H9 (cell line): ENCODE measurements around the gene C1QA. TPM values are rescaled to one million over a fixed set of nuclear protein-coding genes. Genes with fewer than 3 reads are reported as not detected.

Source experiments
- DNase-seq: peaks from one replicate; pipeline ENCODE4 v3.0.0-alpha.2; 2017
- H2AFZ ChIP-seq: one replicate; pipeline ENCODE4 v1.6.1; 2013; ENCODE audit warnings: mild to moderate bottlenecking, low read length, control low read depth, moderate library complexity
- H2AK5ac ChIP-seq: 2 replicates; pipeline ENCODE4 v1.6.1; 2013; ENCODE audit warnings: low read length, control low read depth, mixed read lengths; ENCODE audit not compliant: insufficient read length
- H2BK120ac ChIP-seq: one replicate; pipeline ENCODE4 v1.6.1; 2013; ENCODE audit warnings: low read depth, mild to moderate bottlenecking, low read length, control low read depth, inconsistent platforms; ENCODE audit not compliant: poor library complexity, severe bottlenecking
- H2BK12ac ChIP-seq: 2 replicates; pipeline ENCODE4 v1.6.1; 2013; ENCODE audit warnings: low read length, control low read depth, mixed read lengths, low read depth; ENCODE audit not compliant: insufficient read length
- H2BK15ac ChIP-seq: 2 replicates; pipeline ENCODE4 v1.6.1; 2013; ENCODE audit warnings: low read depth, low read length, control low read depth
- H2BK20ac ChIP-seq: one replicate; pipeline ENCODE4 v1.6.1; 2013; ENCODE audit warnings: low read depth, mild to moderate bottlenecking, low read length, control low read depth, inconsistent platforms; ENCODE audit not compliant: poor library complexity, severe bottlenecking
- H2BK5ac ChIP-seq: 2 replicates; pipeline ENCODE4 v1.6.1; 2013; ENCODE audit warnings: low read length, control low read depth, mixed read lengths; ENCODE audit not compliant: insufficient read length
- H3K14ac ChIP-seq: 2 replicates; pipeline ENCODE4 v1.6.1; 2013; ENCODE audit warnings: low read length, control low read depth; ENCODE audit not compliant: insufficient read depth
- H3K18ac ChIP-seq: 2 replicates; pipeline ENCODE4 v1.6.1; 2013; ENCODE audit warnings: low read depth, mild to moderate bottlenecking, mixed read lengths, low read length, control low read depth; ENCODE audit not compliant: insufficient read length
- H3K23ac ChIP-seq: 2 replicates; pipeline ENCODE4 v1.6.1; 2013; ENCODE audit warnings: low read length, control low read depth, mixed read lengths, low read depth; ENCODE audit not compliant: insufficient read length
- H3K23me2 ChIP-seq: 2 replicates; pipeline ENCODE4 v1.6.1; 2013; ENCODE audit warnings: low read depth, mild to moderate bottlenecking, mixed read lengths, low read length, control low read depth; ENCODE audit not compliant: insufficient read length, poor library complexity, severe bottlenecking
- H3K27ac ChIP-seq: 2 replicates; pipeline ENCODE4 v1.5.1; 2013; ENCODE audit warnings: low read length, control low read depth, mixed read lengths, low read depth; ENCODE audit not compliant: insufficient read length
- H3K27me3 ChIP-seq: 2 replicates; pipeline ENCODE4 v1.6.1; 2013; ENCODE audit warnings: low read length, control low read depth, inconsistent platforms; ENCODE audit not compliant: insufficient read depth
- H3K4ac ChIP-seq: 2 replicates; pipeline ENCODE4 v1.6.1; 2013; ENCODE audit warnings: low read depth, mild to moderate bottlenecking, control low read depth, inconsistent platforms, low read length, moderate library complexity
- H3K4me1 ChIP-seq: 2 replicates; pipeline ENCODE4 v1.6.1; 2013; ENCODE audit warnings: low read length, control low read depth, inconsistent platforms; ENCODE audit not compliant: insufficient read depth
- H3K4me2 ChIP-seq: 2 replicates; pipeline ENCODE4 v1.6.1; 2013; ENCODE audit warnings: low read length, control low read depth, mixed read lengths; ENCODE audit not compliant: insufficient read length, insufficient read depth
- H3K56ac ChIP-seq: 2 replicates; pipeline ENCODE4 v1.6.1; 2013; ENCODE audit warnings: low read depth, mild to moderate bottlenecking, mixed read lengths, low read length, control low read depth; ENCODE audit not compliant: insufficient read length
- H3K79me1 ChIP-seq: 2 replicates; pipeline ENCODE4 v1.6.1; 2013; ENCODE audit warnings: low read depth, mild to moderate bottlenecking, moderate library complexity, low read length, control low read depth, inconsistent platforms; ENCODE audit not compliant: insufficient read depth, poor library complexity, severe bottlenecking
- H3K79me2 ChIP-seq: 2 replicates; pipeline ENCODE4 v1.6.1; 2013; ENCODE audit warnings: low read length, control low read depth, inconsistent platforms; ENCODE audit not compliant: insufficient read depth
- H3K9ac ChIP-seq: 2 replicates; pipeline ENCODE4 v1.6.1; 2013; ENCODE audit warnings: low read length, control low read depth, mixed read lengths; ENCODE audit not compliant: insufficient read length; ENCODE audit errors: extremely low read depth
- H3K9me3 ChIP-seq: one replicate; pipeline ENCODE4 v1.6.1; 2013; ENCODE audit warnings: low read depth, low read length, inconsistent platforms; ENCODE audit not compliant: control insufficient read depth
- H3T11ph ChIP-seq: one replicate; pipeline ENCODE4 v1.6.1; 2013; ENCODE audit warnings: mild to moderate bottlenecking, low read length, control low read depth, inconsistent platforms
- H4K20me1 ChIP-seq: one replicate; pipeline ENCODE4 v1.6.1; 2013; ENCODE audit not compliant: control insufficient read depth, insufficient read length, insufficient read depth
- H4K5ac ChIP-seq: 2 replicates; pipeline ENCODE4 v1.6.1; 2013; ENCODE audit warnings: low read depth, mild to moderate bottlenecking, mixed read lengths, low read length, control low read depth; ENCODE audit not compliant: insufficient read length
- H4K8ac ChIP-seq: replicated peaks from 2 replicates; pipeline ENCODE4 v1.6.1; 2013; ENCODE audit warnings: low read length, control low read depth, mixed read lengths, low read depth; ENCODE audit not compliant: insufficient read length
- H4K91ac ChIP-seq: 2 replicates; pipeline ENCODE4 v1.6.1; 2013; ENCODE audit warnings: low read depth, mild to moderate bottlenecking, moderate library complexity, mixed read lengths, low read length, control low read depth; ENCODE audit not compliant: insufficient read length
- H3K27ac Mint-ChIP-seq, 3 experiments: 2 replicates in 2 of 3; 3 replicates in 1 of 3; pipeline ENCODE4 v1.8.0; 2020 to 2021; ENCODE audit warnings: mixed read lengths in 3 of 3, mild to moderate bottlenecking in 1 of 3, moderate library complexity in 1 of 3
- H3K27me3 Mint-ChIP-seq: 2 replicates; pipeline ENCODE4 v1.8.0; 2021; ENCODE audit warnings: low read depth, mild to moderate bottlenecking, moderate library complexity, mixed read lengths
- H3K36me3 Mint-ChIP-seq, 3 experiments: 2 replicates in 2 of 3; 3 replicates in 1 of 3; pipeline ENCODE4 v1.8.0; 2020 to 2021; ENCODE audit warnings: low read depth in 3 of 3, mixed read lengths in 3 of 3; ENCODE audit not compliant: insufficient read depth in 1 of 3
- H3K4me1 Mint-ChIP-seq, 2 experiments: 2 replicates each; pipeline ENCODE4 v1.8.0; 2020; ENCODE audit warnings: mixed read lengths in 2 of 2
- H3K4me3 Mint-ChIP-seq, 2 experiments: 2 replicates in 1 of 2; 3 replicates in 1 of 2; pipeline ENCODE4 v1.8.0; 2020 to 2021; ENCODE audit warnings: mild to moderate bottlenecking in 2 of 2, mixed read lengths in 2 of 2, moderate library complexity in 1 of 2
- H3K9me3 Mint-ChIP-seq, 2 experiments: 2 replicates in 1 of 2; 3 replicates in 1 of 2; pipeline ENCODE4 v1.8.0; 2020; ENCODE audit warnings: mild to moderate bottlenecking in 2 of 2, mixed read lengths in 2 of 2, moderate library complexity in 1 of 2
- CTCF ChIP-seq: fragments of 200-600 bp; sonication (generic); conservative IDR thresholded peaks from 3 replicates; pipeline ENCODE4 v1.8.0; 2021; ENCODE audit warnings: antibody characterized with exemption, mild to moderate bottlenecking
- whole genome bisulfite sequencing: extraction: QIAGEN DNeasy Blood & Tissue Kit; methylation state at CpG from one replicate; pipeline ENCODE4 v1.1.7; 2013; ENCODE audit warnings: missing lambda C conversion rate, low lambda C conversion rate, mixed read lengths; ENCODE audit not compliant: insufficient read length; ENCODE audit errors: extremely low coverage; 5-methylcytosine and 5-hydroxymethylcytosine counted together
- total RNA-seq: library from RNA; stranded (reverse); gene quantifications from 2 replicates; pipeline ENCODE4 v1.2.1, GENCODE V29; 2021

C1QA gene
- total RNA-seq, 1 experiment from 2014 or later = not detected

GRCh38 chr1:22600817-22601605 lies 35.4 kb upstream of the C1QA start:
- no peak overlapping the region for H3K14ac ChIP-seq
- no peak for DNase-seq
- H3T11ph ChIP-seq = no peak overlapping the region
- no peak overlapping the region for H3K56ac ChIP-seq
- Mint-ChIP-seq H3K4me3 (no peak overlapping the region), H3K27ac (no peak overlapping the region), H3K9me3 (no peaks in the 10 kb centered on the region; a peak in 1 of 5 replicates), H3K4me1 (peaks cover 8 to 27% of the 10 kb centered on the region in 2 experiments), H3K36me3 (no peaks in the 10 kb centered on the region), H3K27me3 (peaks cover 20% of the 10 kb centered on the region)
- H3K4me2 ChIP-seq = no peak overlapping the region
- no peak overlapping the region for H2BK12ac ChIP-seq
- no peak overlapping the region for H3K18ac ChIP-seq
- H4K20me1 ChIP-seq = no peaks in the 10 kb centered on the region
- no peaks in the 10 kb centered on the region for H3K23me2 ChIP-seq
- no peak for TF ChIP-seq CTCF
- H2BK20ac ChIP-seq = no peak overlapping the region
- H2AK5ac ChIP-seq = no peak overlapping the region
- H2BK15ac ChIP-seq = no peak overlapping the region
- no peaks in the 10 kb centered on the region for H3K27me3 ChIP-seq
- H3K27ac ChIP-seq = no peak overlapping the region
- no peak overlapping the region for H3K23ac ChIP-seq
- no peaks in the 10 kb centered on the region for H3K79me1 ChIP-seq
- no peak overlapping the region for H2BK5ac ChIP-seq
- no CpG with 5 or more reads among the region's 39 CpGs for WGBS
- H2AFZ ChIP-seq = no peak overlapping the region
- no peak overlapping the region for H3K4ac ChIP-seq
- no peak overlapping the region for H2BK120ac ChIP-seq
- H3K79me2 ChIP-seq = no peaks in the 10 kb centered on the region
- no peaks in the 10 kb centered on the region for H3K4me1 ChIP-seq
- H4K5ac ChIP-seq = no peak overlapping the region
- H4K91ac ChIP-seq = no peak overlapping the region
- H4K8ac ChIP-seq = no peak overlapping the region
- no peak overlapping the region for H3K9ac ChIP-seq
- no peaks in the 10 kb centered on the region for H3K9me3 ChIP-seq
